GM12872 (cell line): ENCODE results near the gene ZNRF1.

ENCODE experiments used
- TF ChIP-seq, protein P1 (sequence below): IDR thresholded peaks from 3 replicates; pipeline ENCODE4 v1.5.1; 2011; ENCODE audit warnings: low read depth, mild to moderate bottlenecking, low read length, moderate library complexity; ENCODE audit not compliant: insufficient read depth

The ZNRF1 gene

DNA sequence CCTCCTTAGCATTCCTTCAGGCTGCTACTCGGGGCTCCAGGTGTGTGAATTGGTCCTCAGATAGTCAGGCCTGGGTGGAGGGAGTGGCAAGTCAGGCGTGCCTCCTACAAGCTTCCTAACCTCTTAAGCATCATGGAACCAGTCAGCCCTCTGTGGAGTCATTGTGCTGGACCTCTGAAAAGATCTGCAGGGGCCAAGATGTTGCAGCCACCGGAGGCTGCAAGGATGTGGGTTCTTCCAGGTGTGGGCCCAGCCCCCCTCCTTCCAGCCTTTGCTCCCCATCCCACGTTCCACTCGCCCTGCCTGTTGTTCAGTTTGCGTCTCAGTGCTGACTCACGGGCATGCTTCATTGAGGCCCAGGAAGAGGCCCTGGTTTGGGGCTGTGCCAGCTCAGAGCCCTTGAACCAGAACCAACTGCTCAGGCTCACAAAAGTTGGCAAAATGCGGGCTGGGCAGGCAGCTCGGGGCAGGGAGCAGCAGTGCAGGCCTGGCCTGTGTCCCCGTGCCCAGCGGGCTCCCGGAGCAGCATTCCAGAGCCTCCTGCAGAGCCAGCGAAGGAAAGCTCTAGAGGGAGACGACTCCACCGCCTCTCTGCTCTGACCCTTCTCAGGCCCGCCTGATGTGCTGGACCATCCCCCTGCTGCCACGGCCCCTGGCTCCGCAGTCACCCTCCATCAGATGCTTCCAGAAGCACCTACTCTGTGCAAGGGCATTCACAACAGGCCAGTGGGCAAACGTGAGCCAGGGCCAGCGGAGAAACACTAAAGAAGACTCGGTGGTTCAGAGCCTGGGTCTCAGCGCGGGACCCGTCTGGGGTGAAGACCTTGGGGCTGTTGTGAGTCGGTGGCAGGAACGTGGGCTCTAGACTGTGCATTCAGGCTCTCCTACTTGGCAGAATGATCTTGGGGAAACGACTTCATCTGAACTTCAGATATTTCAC is 110.2 kb downstream of the ZNRF1 start:
- TF ChIP-seq, protein P1, sequence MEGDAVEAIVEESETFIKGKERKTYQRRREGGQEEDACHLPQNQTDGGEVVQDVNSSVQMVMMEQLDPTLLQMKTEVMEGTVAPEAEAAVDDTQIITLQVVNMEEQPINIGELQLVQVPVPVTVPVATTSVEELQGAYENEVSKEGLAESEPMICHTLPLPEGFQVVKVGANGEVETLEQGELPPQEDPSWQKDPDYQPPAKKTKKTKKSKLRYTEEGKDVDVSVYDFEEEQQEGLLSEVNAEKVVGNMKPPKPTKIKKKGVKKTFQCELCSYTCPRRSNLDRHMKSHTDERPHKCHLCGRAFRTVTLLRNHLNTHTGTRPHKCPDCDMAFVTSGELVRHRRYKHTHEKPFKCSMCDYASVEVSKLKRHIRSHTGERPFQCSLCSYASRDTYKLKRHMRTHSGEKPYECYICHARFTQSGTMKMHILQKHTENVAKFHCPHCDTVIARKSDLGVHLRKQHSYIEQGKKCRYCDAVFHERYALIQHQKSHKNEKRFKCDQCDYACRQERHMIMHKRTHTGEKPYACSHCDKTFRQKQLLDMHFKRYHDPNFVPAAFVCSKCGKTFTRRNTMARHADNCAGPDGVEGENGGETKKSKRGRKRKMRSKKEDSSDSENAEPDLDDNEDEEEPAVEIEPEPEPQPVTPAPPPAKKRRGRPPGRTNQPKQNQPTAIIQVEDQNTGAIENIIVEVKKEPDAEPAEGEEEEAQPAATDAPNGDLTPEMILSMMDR = no peak

DNA sequence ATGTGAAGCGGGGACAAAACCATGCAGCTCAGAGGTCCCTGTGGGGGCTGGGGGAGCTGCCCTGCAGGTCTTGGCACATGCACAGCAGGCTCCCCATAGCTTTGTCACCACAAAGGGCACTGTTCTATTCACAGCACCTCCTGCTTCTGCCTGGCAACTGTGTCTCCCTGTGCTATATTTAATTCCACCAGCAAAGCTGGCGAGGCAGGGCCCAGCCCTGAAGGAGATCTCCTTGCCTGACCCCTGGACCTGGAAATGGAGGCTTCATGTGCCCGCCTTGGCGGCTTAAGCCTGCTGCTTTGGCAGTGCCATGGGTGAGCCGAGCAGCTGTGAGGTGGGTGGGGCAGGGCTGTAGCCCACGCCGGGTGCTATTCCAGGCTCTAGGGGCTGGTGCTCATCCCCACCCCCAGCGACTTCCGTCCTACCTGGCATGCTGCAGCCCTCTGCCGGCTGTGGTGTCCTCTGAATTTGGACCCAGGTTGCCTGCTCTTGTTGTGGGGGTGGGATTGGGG is 111.0 kb downstream of the ZNRF1 start:
- TF ChIP-seq, protein P1 = no peak

DNA sequence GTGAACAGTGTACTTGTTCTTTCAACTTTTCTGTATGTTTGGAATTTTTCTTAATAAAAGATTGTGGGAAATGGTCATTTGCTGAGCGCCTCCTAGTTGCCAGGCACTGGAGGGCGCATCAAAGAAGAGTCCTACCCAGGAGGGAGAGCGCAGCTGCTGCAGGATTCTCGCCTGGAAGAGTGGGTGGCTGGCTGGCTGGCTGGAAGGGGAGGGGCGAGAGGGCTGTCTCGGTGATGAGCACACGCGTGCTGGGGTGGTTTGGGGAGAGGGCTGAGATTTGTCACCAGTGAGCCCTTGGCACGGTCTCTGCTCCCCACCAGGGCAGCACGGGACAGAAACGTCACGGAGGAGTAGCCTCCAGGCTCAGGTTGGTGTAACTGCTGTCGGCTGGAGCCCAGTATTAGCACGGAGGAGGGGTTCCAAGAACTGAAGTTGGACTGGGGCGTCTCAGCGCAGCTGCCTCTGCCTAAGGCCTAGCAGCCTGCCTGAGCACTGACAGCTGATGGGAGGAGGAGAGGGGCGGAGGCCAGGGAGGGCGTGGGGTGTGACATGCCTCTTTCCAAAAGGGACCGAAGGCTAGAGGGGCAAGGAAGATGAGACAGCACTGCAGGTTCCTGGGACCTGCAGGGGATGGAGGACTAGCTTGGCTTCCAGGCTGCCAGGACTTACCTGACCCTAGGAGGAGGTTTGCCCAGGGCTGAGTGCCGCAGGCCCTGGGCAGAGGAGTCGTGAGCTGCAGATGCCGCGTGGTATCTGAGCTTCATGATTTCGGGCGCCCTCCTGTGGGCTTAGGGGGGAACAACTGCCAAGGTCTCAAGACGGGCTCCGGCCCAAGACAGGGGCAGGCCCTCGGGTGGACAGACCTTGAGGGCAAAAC is 112.1 kb downstream of the ZNRF1 start:
- TF ChIP-seq, protein P1 = peak; percentile 93

DNA sequence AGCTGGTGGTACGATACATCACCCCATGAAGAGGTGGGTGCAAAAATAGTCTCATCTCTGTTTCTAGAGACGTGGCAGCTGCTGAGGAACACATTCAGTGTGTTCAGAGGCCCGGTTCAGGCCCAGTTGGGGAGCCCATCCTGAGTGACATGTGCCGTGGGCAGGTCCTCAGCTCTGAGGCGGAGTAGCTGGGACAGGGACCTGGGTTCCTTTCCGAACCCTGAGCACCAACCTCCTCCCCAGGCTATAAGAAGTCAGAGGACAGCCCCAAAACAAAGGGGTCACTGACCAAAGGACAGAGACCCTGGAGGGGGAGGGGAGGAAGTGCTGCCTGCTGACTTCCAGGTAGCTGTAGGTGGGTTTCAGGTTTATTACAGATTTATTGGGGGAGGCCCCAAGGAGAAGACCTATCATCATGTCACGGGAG is 112.7 kb downstream of the ZNRF1 start:
- TF ChIP-seq, protein P1 = no peak

DNA sequence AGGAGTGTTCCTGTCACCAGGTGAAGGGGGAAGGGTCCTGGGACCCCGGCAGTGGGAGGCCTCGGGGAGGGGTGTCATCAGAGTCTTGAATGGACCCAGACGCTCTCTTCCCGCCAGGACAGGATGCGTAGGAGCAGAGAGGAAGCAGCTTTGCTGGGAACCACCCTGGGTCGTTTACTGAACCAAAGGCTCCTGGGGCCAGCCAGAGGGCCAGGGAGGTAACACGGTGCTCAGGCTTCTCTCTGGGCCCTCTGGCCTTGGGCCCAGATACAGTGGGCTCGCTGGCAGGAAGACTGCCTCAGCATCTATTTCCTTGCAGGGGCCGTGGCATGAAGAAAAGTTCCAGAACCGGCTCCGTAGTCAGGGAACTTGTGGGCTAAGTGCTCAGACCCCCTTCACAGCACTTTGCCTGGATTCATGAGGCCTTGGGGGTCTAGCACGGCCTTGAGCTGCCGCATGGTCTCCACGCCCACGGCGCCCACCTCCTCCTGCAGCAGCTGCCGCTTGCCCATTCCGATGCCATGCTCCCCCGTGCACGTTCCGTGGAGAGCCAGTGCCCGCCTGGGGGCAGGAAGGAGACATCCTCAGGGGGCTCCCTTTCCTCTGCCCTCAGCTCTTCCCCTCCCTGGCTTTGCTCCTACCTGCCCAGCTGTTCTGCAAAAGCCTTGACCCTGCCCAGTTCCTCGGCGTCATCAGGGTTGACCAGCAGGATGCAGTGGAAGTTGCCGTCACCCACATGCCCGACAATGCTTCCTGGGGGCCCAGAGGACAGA is 113.3 kb downstream of the ZNRF1 start:
- TF ChIP-seq, protein P1 = no peak

DNA sequence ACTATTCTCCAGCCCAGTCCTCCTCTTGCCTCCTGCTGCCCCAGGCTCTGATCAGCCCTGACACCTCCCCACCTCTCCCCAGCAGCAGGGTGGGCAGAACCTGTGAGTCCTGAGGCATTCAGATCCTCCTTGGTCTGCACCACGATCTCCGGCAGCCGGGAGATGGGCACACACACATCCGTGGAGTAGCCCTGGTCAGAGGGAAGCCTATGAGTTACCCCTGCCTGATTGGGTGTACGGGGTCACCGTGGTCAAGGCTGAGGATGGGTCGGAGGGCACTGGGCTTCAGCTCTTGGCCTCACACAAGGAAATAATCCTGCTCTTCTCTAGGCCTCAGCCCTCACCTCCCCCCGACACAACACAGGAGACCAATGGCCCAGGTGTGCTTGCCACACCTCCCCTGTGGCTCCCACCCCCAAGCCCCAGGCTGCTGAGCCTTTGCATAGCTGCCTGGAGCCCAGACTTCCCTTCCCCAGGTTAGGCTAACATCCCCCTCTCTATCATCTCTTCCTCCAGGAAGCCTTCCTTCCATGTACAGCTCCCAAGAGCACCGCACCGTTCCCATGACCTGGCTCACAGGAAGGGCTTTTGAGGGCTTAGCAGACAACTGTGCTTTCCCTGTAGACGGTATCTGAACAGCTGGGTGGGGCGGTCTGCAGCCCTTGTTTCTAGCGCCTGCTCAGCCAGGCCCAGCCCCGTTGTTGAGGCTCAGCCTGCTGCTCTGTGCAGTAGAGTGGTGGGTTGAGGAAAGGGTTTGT is 114.1 kb downstream of the ZNRF1 start:
- TF ChIP-seq, protein P1 = no peak
